GM19455 (cell line): ENCODE data around the gene SLC6A17.

Experiments
- ATAC-seq: cut with Tn5 transposase; IDR thresholded peaks from one replicate; pipeline ENCODE4 v1.9.1; 2021; ENCODE audit not compliant: unreplicated experiment

The SLC6A17 gene

GRCh38 chr1:110135246-110135645 is 15.0 kb upstream of the SLC6A17 start:
- ATAC-seq = no peak

- ATAC-seq = no peak
Observed at GRCh38 chr1:110135666-110136065, 14.6 kb upstream of the SLC6A17 start.

- ATAC-seq = no peak
Observed at GRCh38 chr1:110136911-110137310, 13.4 kb upstream of the SLC6A17 start.

GRCh38 chr1:110138956-110139355 is 11.3 kb upstream of the SLC6A17 start:
- no peak for ATAC-seq

GRCh38 chr1:110144366-110144765 is 5.9 kb upstream of the SLC6A17 start:
- ATAC-seq = no peak

- ATAC-seq = no peak
Observed at GRCh38 chr1:110148961-110149360, 1.3 kb upstream of the SLC6A17 start.

GRCh38 chr1:110151175-110151669 is 928 bp downstream of the SLC6A17 start:
- ATAC-seq = no peak

GRCh38 chr1:110152133-110152785 is 2.0 kb downstream of the SLC6A17 start:
- ATAC-seq = no peak

- no peak for ATAC-seq
Observed at GRCh38 chr1:110153407-110153950, 3.2 kb downstream of the SLC6A17 start.

- ATAC-seq = no peak
Observed at GRCh38 chr1:110155878-110156522, 5.7 kb downstream of the SLC6A17 start.

- ATAC-seq = no peak
Observed at GRCh38 chr1:110158261-110158660, 8.0 kb downstream of the SLC6A17 start.

GRCh38 chr1:110159168-110159567 is 8.9 kb downstream of the SLC6A17 start:
- no peak for ATAC-seq

- ATAC-seq = no peak
Observed at GRCh38 chr1:110160538-110161100, 10.3 kb downstream of the SLC6A17 start.

- no peak for ATAC-seq
Observed at GRCh38 chr1:110161165-110161564, 10.9 kb downstream of the SLC6A17 start.

GRCh38 chr1:110161849-110162248 is 11.6 kb downstream of the SLC6A17 start:
- ATAC-seq = no peak

GRCh38 chr1:110163591-110163990 is 13.3 kb downstream of the SLC6A17 start:
- no peak for ATAC-seq

GRCh38 chr1:110164725-110165350 is 14.5 kb downstream of the SLC6A17 start:
- no peak for ATAC-seq

- no peak for ATAC-seq
Observed at GRCh38 chr1:110165761-110166231, 15.5 kb downstream of the SLC6A17 start.

GRCh38 chr1:110166861-110167260 is 16.6 kb downstream of the SLC6A17 start:
- ATAC-seq = no peak

GRCh38 chr1:110170766-110171733 is 20.8 kb downstream of the SLC6A17 start:
- ATAC-seq = no peak
